Trophoblast cell (in vitro differentiated cells and primary cell): ENCODE measurements around the gene SPEG.

Experiments
- DNase-seq, 2 donors: peaks; one replicate each; pipeline ENCODE4 v3.0.0-alpha.2; 2016
- H2AFZ ChIP-seq: 2 replicates; pipeline ENCODE4 v1.6.1; 2013; ENCODE audit warnings: low read length, moderate library complexity, mild to moderate bottlenecking; ENCODE audit not compliant: insufficient read depth, poor library complexity
- H2AK5ac ChIP-seq: 2 replicates; pipeline ENCODE4 v1.6.1; 2013; ENCODE audit warnings: mild to moderate bottlenecking, low read length
- H2BK120ac ChIP-seq: 2 replicates; pipeline ENCODE4 v1.6.1; 2013; ENCODE audit warnings: low read length, mild to moderate bottlenecking, moderate library complexity; ENCODE audit not compliant: insufficient read depth, poor library complexity
- H2BK12ac ChIP-seq: 2 replicates; pipeline ENCODE4 v1.6.1; 2013; ENCODE audit warnings: mild to moderate bottlenecking, low read length, moderate library complexity
- H2BK5ac ChIP-seq: 2 replicates; pipeline ENCODE4 v1.6.1; 2013; ENCODE audit warnings: low read length, low read depth, moderate library complexity, mild to moderate bottlenecking; ENCODE audit not compliant: poor library complexity
- H3K14ac ChIP-seq: 2 replicates; pipeline ENCODE4 v1.6.1; 2013; ENCODE audit warnings: mild to moderate bottlenecking, low read length
- H3K18ac ChIP-seq: 2 replicates; pipeline ENCODE4 v1.6.1; 2013; ENCODE audit warnings: mild to moderate bottlenecking, low read length
- H3K23ac ChIP-seq: 2 replicates; pipeline ENCODE4 v1.6.1; 2013; ENCODE audit warnings: low read length
- H3K27ac ChIP-seq: 2 replicates; pipeline ENCODE4 v1.5.1; 2013; ENCODE audit warnings: low read depth, mild to moderate bottlenecking, inconsistent platforms, low read length, moderate library complexity
- H3K27me3 ChIP-seq: 2 replicates; pipeline ENCODE4 v1.6.1; 2013; ENCODE audit warnings: inconsistent platforms, mild to moderate bottlenecking, low read length, moderate library complexity; ENCODE audit not compliant: insufficient read depth
- H3K36me3 ChIP-seq, 2 experiments: 1 replicate in 1 of 2; 2 replicates in 1 of 2; pipeline ENCODE4 v1.6.1; 2013; ENCODE audit warnings: low read length in 2 of 2, mild to moderate bottlenecking in 2 of 2, moderate library complexity in 1 of 2; ENCODE audit not compliant: insufficient read depth in 2 of 2, control insufficient read depth in 1 of 2
- H3K4ac ChIP-seq: 2 replicates; pipeline ENCODE4 v1.6.1; 2013; ENCODE audit warnings: low read depth, mild to moderate bottlenecking, low read length, moderate library complexity
- H3K4me1 ChIP-seq, 2 experiments: 1 replicate in 1 of 2; 2 replicates in 1 of 2; pipeline ENCODE4 v1.6.1; 2013; ENCODE audit warnings: low read length in 2 of 2, mild to moderate bottlenecking in 2 of 2, moderate library complexity in 1 of 2; ENCODE audit not compliant: insufficient read depth in 2 of 2, control insufficient read depth in 1 of 2
- H3K4me2 ChIP-seq: 2 replicates; pipeline ENCODE4 v1.6.1; 2013; ENCODE audit warnings: inconsistent platforms, mild to moderate bottlenecking, low read length, moderate library complexity
- H3K4me3 ChIP-seq: 2 replicates; pipeline ENCODE4 v1.5.1; 2013; ENCODE audit warnings: mild to moderate bottlenecking, low read depth, low read length, inconsistent platforms
- H3K79me1 ChIP-seq: one replicate; pipeline ENCODE4 v1.6.1; 2013; ENCODE audit warnings: low read length
- H3K79me2 ChIP-seq: 2 replicates; pipeline ENCODE4 v1.6.1; 2013; ENCODE audit warnings: low read length, mild to moderate bottlenecking; ENCODE audit not compliant: control insufficient read depth, insufficient read depth, poor library complexity
- H3K9ac ChIP-seq: 2 replicates; pipeline ENCODE4 v1.6.1; 2013; ENCODE audit warnings: mild to moderate bottlenecking, low read length
- H3K9me3 ChIP-seq: 2 replicates; pipeline ENCODE4 v1.6.1; 2013; ENCODE audit warnings: low read depth, mild to moderate bottlenecking, control low read depth, inconsistent platforms, low read length; ENCODE audit not compliant: insufficient read depth
- H4K12ac ChIP-seq: 2 replicates; pipeline ENCODE4 v1.6.1; 2013; ENCODE audit warnings: low read depth, mild to moderate bottlenecking, low read length, moderate library complexity
- H4K8ac ChIP-seq: 2 replicates; pipeline ENCODE4 v1.6.1; 2013; ENCODE audit warnings: low read depth, mild to moderate bottlenecking, low read length, moderate library complexity
- H4K91ac ChIP-seq: one replicate; pipeline ENCODE4 v1.6.1; 2013; ENCODE audit warnings: low read depth, mild to moderate bottlenecking, low read length, moderate library complexity
- WGBS: extraction: QIAGEN DNeasy Blood & Tissue Kit; methylation state at CpG from one replicate; pipeline ENCODE4 v1.1.7; 2013; ENCODE audit warnings: missing lambda C conversion rate; ENCODE audit not compliant: insufficient read length, insufficient coverage; ENCODE audit errors: extremely low coverage; 5-methylcytosine and 5-hydroxymethylcytosine counted together

Gene SPEG

DNA sequence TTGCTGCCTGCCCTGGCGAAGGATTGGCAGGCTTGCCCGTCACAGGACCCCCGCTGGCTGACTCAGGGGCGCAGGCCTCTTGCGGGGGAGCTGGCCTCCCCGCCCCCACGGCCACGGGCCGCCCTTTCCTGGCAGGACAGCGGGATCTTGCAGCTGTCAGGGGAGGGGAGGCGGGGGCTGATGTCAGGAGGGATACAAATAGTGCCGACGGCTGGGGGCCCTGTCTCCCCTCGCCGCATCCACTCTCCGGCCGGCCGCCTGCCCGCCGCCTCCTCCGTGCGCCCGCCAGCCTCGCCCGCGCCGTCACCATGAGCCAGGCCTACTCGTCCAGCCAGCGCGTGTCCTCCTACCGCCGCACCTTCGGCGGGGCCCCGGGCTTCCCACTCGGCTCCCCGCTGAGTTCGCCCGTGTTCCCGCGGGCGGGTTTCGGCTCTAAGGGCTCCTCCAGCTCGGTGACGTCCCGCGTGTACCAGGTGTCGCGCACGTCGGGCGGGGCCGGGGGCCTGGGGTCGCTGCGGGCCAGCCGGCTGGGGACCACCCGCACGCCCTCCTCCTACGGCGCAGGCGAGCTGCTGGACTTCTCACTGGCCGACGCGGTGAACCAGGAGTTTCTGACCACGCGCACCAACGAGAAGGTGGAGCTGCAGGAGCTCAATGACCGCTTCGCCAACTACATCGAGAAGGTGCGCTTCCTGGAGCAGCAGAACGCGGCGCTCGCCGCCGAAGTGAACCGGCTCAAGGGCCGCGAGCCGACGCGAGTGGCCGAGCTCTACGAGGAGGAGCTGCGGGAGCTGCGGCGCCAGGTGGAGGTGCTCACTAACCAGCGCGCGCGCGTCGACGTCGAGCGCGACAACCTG, 16.3 kb upstream of the SPEG start, which contains the start of gene DES:
TSS of gene DES (plus strand) at position 223 of the 857 bp plus-strand sequence. CDS start at position 309, 86 bp downstream.
- Histone ChIP-seq H3K79me2 (no peaks in the 10 kb centered on the region), H2BK120ac (no peak within 1 kb of the TSS), H2AK5ac (no peak within 1 kb of the TSS), H3K27me3 (peaks cover 11% of the 10 kb centered on the region), H3K14ac (no peak within 1 kb of the TSS), H3K23ac (no peak within 1 kb of the TSS), H3K4me1 (peaks cover 0 to 4% of the 10 kb centered on the region in 2 experiments), H3K9me3 (peaks cover 4% of the 10 kb centered on the region), H4K12ac (no peak within 1 kb of the TSS), H2AFZ (no peak within 1 kb of the TSS), H4K8ac (no peak within 1 kb of the TSS), H2BK5ac (no peak within 1 kb of the TSS), H3K9ac (no peak within 1 kb of the TSS), H3K36me3 (no peaks in the 10 kb centered on the region), H3K27ac (no peak within 1 kb of the TSS), H2BK12ac (no peak within 1 kb of the TSS), H3K18ac (no peak within 1 kb of the TSS), H4K91ac (no peak within 1 kb of the TSS), H3K4ac (no peak within 1 kb of the TSS), H3K4me2 (peak within 1 kb of the TSS; percentile 32), H3K4me3 (peak within 1 kb of the TSS; percentile 54), H3K79me1 (no peaks in the 10 kb centered on the region)
- WGBS: no CpG with 5 or more reads among the region's 98 CpGs
- peak in 1 of 2 donors; percentile 8 for DNase-seq

DNA sequence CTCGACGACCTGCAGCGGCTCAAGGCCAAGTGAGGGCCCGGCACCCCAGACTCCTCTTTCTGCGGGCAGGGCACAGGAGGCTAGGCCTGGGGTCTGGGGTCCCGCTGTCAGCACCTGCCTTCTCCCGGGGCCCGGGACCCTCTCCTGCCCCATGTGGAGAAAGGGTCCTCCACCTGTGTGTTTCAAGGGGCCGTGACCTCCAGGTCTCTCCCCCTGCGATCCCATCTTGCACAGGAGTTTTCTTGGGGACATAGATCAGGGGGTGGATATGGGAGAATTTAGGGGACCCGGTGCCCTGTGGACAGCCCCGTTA, 15.7 kb upstream of the SPEG start:
- Histone ChIP-seq H4K12ac (no peak overlapping the region), H2BK5ac (no peak overlapping the region), H3K4me1 (peaks cover 0 to 4% of the 10 kb centered on the region in 2 experiments), H2AK5ac (no peak overlapping the region), H3K4me3 (no peak overlapping the region), H2BK120ac (no peak overlapping the region), H3K14ac (no peak overlapping the region), H3K79me1 (no peaks in the 10 kb centered on the region), H4K8ac (no peak overlapping the region), H3K4me2 (no peak overlapping the region), H3K9me3 (peaks cover 4% of the 10 kb centered on the region), H3K27me3 (peaks cover 11% of the 10 kb centered on the region), H2BK12ac (no peak overlapping the region), H2AFZ (no peak overlapping the region), H3K79me2 (no peaks in the 10 kb centered on the region), H3K18ac (no peak overlapping the region), H3K9ac (no peak overlapping the region), H4K91ac (no peak overlapping the region), H3K4ac (no peak overlapping the region), H3K23ac (no peak overlapping the region), H3K36me3 (no peaks in the 10 kb centered on the region), H3K27ac (no peak overlapping the region)
- DNase-seq: no peak
- WGBS: no CpG with 5 or more reads among the region's 12 CpGs

DNA sequence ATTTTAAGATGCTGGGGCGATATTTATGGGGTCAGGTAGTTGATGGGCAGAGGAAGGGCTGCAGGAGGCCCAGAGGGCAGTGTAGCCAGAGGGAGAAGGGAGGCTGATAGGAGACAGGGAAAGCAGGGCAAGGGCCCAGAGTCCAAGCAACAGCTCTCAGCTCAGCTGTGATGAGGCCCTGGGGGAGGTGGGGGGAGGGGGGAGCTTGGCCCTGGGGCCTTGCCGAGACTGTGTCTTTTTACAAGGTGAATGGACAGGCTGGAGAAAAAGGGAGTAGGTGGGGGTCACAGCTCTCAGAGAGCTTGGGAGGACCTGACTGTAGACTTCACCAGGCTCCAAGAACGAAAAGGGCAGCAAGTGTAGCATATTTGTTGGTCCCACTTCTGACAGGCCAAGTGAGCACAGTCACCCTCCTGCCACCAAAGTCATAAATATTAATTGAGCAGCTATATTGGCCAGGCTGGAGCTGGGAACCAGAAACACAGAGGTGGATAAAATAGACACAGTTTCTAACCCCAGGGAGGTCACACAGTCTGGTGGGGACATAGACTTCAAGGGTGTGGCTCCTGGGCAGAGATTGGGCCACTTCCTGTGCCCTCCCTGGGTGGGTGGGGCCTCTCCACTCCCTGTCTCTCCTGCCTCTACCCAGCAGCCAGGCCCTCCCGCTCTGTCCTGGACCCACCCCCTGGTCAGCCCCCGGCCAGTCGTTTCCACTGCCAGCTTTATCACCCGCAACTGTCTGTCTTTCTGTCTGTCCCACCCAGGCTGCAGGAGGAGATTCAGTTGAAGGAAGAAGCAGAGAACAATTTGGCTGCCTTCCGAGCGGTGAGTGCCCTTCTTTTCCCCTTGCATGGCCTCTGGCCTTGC, 15.1 kb upstream of the SPEG start:
- no peak overlapping the region for H3K4me3 ChIP-seq
- no peak overlapping the region for H3K18ac ChIP-seq
- H4K12ac ChIP-seq: no peak overlapping the region
- H3K4ac ChIP-seq: no peak overlapping the region
- no peak overlapping the region for H2BK5ac ChIP-seq
- H2BK12ac ChIP-seq: no peak overlapping the region
- H2BK120ac ChIP-seq: no peak overlapping the region
- H3K4me2 ChIP-seq: no peak overlapping the region
- H3K23ac ChIP-seq: no peak overlapping the region
- no peaks in the 10 kb centered on the region for H3K79me2 ChIP-seq
- H3K14ac ChIP-seq: no peak overlapping the region
- no peak overlapping the region for H2AK5ac ChIP-seq
- WGBS: no CpG with 5 or more reads among the region's 9 CpGs
- no peak overlapping the region for H4K8ac ChIP-seq
- no peaks in the 10 kb centered on the region for H3K79me1 ChIP-seq
- peaks cover 0 to 4% of the 10 kb centered on the region in 2 experiments for H3K4me1 ChIP-seq
- H3K27me3 ChIP-seq: peaks cover 11% of the 10 kb centered on the region
- no peak overlapping the region for H4K91ac ChIP-seq
- no peak overlapping the region for H3K27ac ChIP-seq
- H2AFZ ChIP-seq: no peak overlapping the region
- H3K36me3 ChIP-seq: no peaks in the 10 kb centered on the region
- H3K9me3 ChIP-seq: peaks cover 4% of the 10 kb centered on the region
- no peak overlapping the region for H3K9ac ChIP-seq
- no peak for DNase-seq

- H3K27ac ChIP-seq: no peak overlapping the region
- peaks cover 11% of the 10 kb centered on the region for H3K27me3 ChIP-seq
- H3K18ac ChIP-seq: no peak overlapping the region
- H3K23ac ChIP-seq: no peak overlapping the region
- no peak overlapping the region for H2BK120ac ChIP-seq
- H4K12ac ChIP-seq: no peak overlapping the region
- no peak overlapping the region for H3K4me2 ChIP-seq
- no peak for DNase-seq
- no peak overlapping the region for H3K4me3 ChIP-seq
- H3K79me1 ChIP-seq: no peaks in the 10 kb centered on the region
- no peak overlapping the region for H3K9ac ChIP-seq
- H3K9me3 ChIP-seq: peaks cover 4% of the 10 kb centered on the region
- no peak overlapping the region for H3K4ac ChIP-seq
- H4K8ac ChIP-seq: no peak overlapping the region
- peaks cover 0 to 4% of the 10 kb centered on the region in 2 experiments for H3K4me1 ChIP-seq
- H2AFZ ChIP-seq: no peak overlapping the region
- H3K36me3 ChIP-seq: no peaks in the 10 kb centered on the region
- H3K14ac ChIP-seq: no peak overlapping the region
- H4K91ac ChIP-seq: no peak overlapping the region
- H2AK5ac ChIP-seq: no peak overlapping the region
- H2BK12ac ChIP-seq: no peak overlapping the region
- no CpG with 5 or more reads among the region's 8 CpGs for WGBS
- H3K79me2 ChIP-seq: no peaks in the 10 kb centered on the region
- H2BK5ac ChIP-seq: no peak overlapping the region
These were observed 14.0 kb upstream of the SPEG start for GRCh38 chr2:219420687-219421086.
